ENCODE results near the gene MAP2K6. TPM values are rescaled to one million over a fixed set of nuclear protein-coding genes. Genes with fewer than 3 reads are reported as not detected.
"Not testable (repeated sequence)": the region's sequence is repeated elsewhere in the genome, so short reads cannot be mapped to it uniquely, and the experiment has no call there.

The MAP2K6 gene
- total RNA-seq, 1 experiment from 2014 or later: 0.06 TPM

GRCh38 chr17:69454051-69454450 is 39.6 kb downstream of the MAP2K6 start:
- no peak for DNase-seq (ENCODE audit: low read depth)

- DNase-seq (ENCODE audit: low read depth): no peak
Observed at GRCh38 chr17:69455040-69455439, 40.5 kb downstream of the MAP2K6 start.

GRCh38 chr17:69457603-69458002 is 43.1 kb downstream of the MAP2K6 start:
- no peak for DNase-seq (ENCODE audit: low read depth)

- DNase-seq (ENCODE audit: low read depth): no peak
Observed at GRCh38 chr17:69460963-69461922, 46.7 kb downstream of the MAP2K6 start.

GRCh38 chr17:69461951-69462369 is 47.5 kb downstream of the MAP2K6 start:
- no peak for DNase-seq (ENCODE audit: low read depth)

- DNase-seq (ENCODE audit: low read depth): no peak
Observed at GRCh38 chr17:69462882-69463281, 48.4 kb downstream of the MAP2K6 start.

GRCh38 chr17:69466451-69466850 is 52.0 kb downstream of the MAP2K6 start:
- DNase-seq (ENCODE audit: low read depth): no peak

- DNase-seq (ENCODE audit: low read depth): no peak
Observed at GRCh38 chr17:69466905-69467667, 52.6 kb downstream of the MAP2K6 start.

- DNase-seq (ENCODE audit: low read depth): no peak
Observed at GRCh38 chr17:69468207-69468606, 53.7 kb downstream of the MAP2K6 start.

- no peak for DNase-seq (ENCODE audit: low read depth)
Observed at GRCh38 chr17:69470702-69471101, 56.2 kb downstream of the MAP2K6 start.

GRCh38 chr17:69471406-69471805 is 56.9 kb downstream of the MAP2K6 start:
- DNase-seq (ENCODE audit: low read depth): no peak

GRCh38 chr17:69473841-69474831 is 59.6 kb downstream of the MAP2K6 start:
- no peak for DNase-seq (ENCODE audit: low read depth)

- DNase-seq (ENCODE audit: low read depth): no peak
Observed at GRCh38 chr17:69477204-69477902, 62.9 kb downstream of the MAP2K6 start.

GRCh38 chr17:69477903-69478266 is 63.4 kb downstream of the MAP2K6 start:
- DNase-seq (ENCODE audit: low read depth): no peak

- DNase-seq (ENCODE audit: low read depth): no peak
Observed at GRCh38 chr17:69478916-69479315, 64.4 kb downstream of the MAP2K6 start.

GRCh38 chr17:69479756-69480155 is 65.3 kb downstream of the MAP2K6 start:
- DNase-seq (ENCODE audit: low read depth): not testable (repeated sequence)

- no peak for DNase-seq (ENCODE audit: low read depth)
Observed at GRCh38 chr17:69480245-69480644, 65.7 kb downstream of the MAP2K6 start.

- DNase-seq (ENCODE audit: low read depth): no peak
Observed at GRCh38 chr17:69485251-69485661, 70.8 kb downstream of the MAP2K6 start.

- no peak for DNase-seq (ENCODE audit: low read depth)
Observed at GRCh38 chr17:69485901-69486643, 71.6 kb downstream of the MAP2K6 start.

Measured in LHCN-M2 (cell line).